Upper lobe of right lung (tissue), 1 donor: Measurements from ENCODE around the gene RALGPS1. TPM values are rescaled to one million over a fixed set of nuclear protein-coding genes. Genes with fewer than 3 reads are reported as not detected.

ENCODE experiments used
- ATAC-seq: fragments of 200-7000 bp; cut with Tn5 transposase; one replicate; pipeline ENCODE4 v1.9.1; 2020; ENCODE audit warnings: mild to moderate bottlenecking, moderate library complexity
- DNase-seq: peaks from one replicate; pipeline ENCODE4 v3.0.0-alpha.2; 2020
- H3K27ac ChIP-seq: fragments of 200-600 bp; one replicate; pipeline ENCODE4 v1.8.0; 2022
- H3K27me3 ChIP-seq: fragments of 200-600 bp; one replicate; pipeline ENCODE4 v1.8.0; 2022; ENCODE audit warnings: mild to moderate bottlenecking
- H3K36me3 ChIP-seq: fragments of 200-600 bp; one replicate; pipeline ENCODE4 v1.8.0; 2022
- H3K4me1 ChIP-seq: fragments of 200-600 bp; one replicate; pipeline ENCODE4 v1.8.0; 2022
- H3K4me3 ChIP-seq: fragments of 200-600 bp; one replicate; pipeline ENCODE4 v1.8.0; 2022; ENCODE audit warnings: mild to moderate bottlenecking
- H3K9me3 ChIP-seq: fragments of 200-600 bp; one replicate; pipeline ENCODE4 v1.8.0; 2022
- intact Hi-C: fragments of 100-400 bp; cut with DNase I; formaldehyde crosslinking; loops from one replicate; pipeline ENCODE4 v1.11.0; 2022
- total RNA-seq: library from RNA; stranded (reverse); fragmentation: NEBNext Ultra II Directional; extraction: Animal tissue kit (Norgen Biotek cat#: 25700); gene quantifications from one replicate; pipeline ENCODE4 v1.2.1, GENCODE V29; 2021
- TF ChIP-seq, protein P1 (sequence below): fragments of 200-600 bp; IDR thresholded peaks from one replicate; pipeline ENCODE4 v1.8.0; 2022; ENCODE audit warnings: antibody characterized with exemption
- donor health status: DM: no; HTN: yes; CAD: no; lungs with severe emphysema.

Gene RALGPS1
- total RNA-seq, 1 donor from 2014 or later, result 15.9 TPM

DNA sequence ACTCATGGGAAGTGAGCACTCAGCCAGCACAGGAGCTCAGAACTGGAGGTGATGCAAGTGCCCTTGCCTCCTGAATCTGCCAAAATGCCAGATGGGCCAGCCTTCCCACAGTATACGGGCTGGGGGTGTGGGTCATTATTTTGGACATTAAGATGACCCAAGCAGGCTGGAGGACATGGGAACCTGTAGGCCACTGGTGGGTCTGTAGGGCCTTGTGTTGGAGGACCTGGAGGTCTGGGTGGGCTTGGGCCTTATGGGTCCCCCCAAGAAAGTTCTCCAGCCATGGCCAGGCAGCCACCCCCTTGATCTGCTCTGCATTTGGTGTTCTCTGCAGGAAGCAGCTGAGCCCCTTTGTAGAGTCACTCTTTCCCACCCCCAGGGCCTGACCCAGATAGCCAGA, 278.9 kb downstream of the RALGPS1 start:
- Histone ChIP-seq H3K27me3 (no peaks in the 10 kb centered on the region), H3K36me3 (no peaks in the 10 kb centered on the region), H3K4me1 (peaks cover 4% of the 10 kb centered on the region), H3K4me3 (no peak overlapping the region), H3K27ac (no peak overlapping the region), H3K9me3 (no peaks in the 10 kb centered on the region)
- no peak for DNase-seq
- intact Hi-C loops, result no loop called here
- ATAC-seq, result no peak
- TF ChIP-seq, protein P1, sequence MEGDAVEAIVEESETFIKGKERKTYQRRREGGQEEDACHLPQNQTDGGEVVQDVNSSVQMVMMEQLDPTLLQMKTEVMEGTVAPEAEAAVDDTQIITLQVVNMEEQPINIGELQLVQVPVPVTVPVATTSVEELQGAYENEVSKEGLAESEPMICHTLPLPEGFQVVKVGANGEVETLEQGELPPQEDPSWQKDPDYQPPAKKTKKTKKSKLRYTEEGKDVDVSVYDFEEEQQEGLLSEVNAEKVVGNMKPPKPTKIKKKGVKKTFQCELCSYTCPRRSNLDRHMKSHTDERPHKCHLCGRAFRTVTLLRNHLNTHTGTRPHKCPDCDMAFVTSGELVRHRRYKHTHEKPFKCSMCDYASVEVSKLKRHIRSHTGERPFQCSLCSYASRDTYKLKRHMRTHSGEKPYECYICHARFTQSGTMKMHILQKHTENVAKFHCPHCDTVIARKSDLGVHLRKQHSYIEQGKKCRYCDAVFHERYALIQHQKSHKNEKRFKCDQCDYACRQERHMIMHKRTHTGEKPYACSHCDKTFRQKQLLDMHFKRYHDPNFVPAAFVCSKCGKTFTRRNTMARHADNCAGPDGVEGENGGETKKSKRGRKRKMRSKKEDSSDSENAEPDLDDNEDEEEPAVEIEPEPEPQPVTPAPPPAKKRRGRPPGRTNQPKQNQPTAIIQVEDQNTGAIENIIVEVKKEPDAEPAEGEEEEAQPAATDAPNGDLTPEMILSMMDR, result no peak

- ATAC-seq, result no peak
- no peaks in the 10 kb centered on the region for H3K27me3 ChIP-seq
- no peaks in the 10 kb centered on the region for H3K9me3 ChIP-seq
- H3K36me3 ChIP-seq, result no peaks in the 10 kb centered on the region
- peaks cover 11% of the 10 kb centered on the region for H3K4me1 ChIP-seq
- TF ChIP-seq, protein P1, result no peak
- H3K27ac ChIP-seq, result no peak overlapping the region
- DNase-seq, result no peak
- no peak overlapping the region for H3K4me3 ChIP-seq
- intact Hi-C loops, result no loop called here
Observed at GRCh38 chr9:127194881-127195713, 280.5 kb downstream of the RALGPS1 start.

DNA sequence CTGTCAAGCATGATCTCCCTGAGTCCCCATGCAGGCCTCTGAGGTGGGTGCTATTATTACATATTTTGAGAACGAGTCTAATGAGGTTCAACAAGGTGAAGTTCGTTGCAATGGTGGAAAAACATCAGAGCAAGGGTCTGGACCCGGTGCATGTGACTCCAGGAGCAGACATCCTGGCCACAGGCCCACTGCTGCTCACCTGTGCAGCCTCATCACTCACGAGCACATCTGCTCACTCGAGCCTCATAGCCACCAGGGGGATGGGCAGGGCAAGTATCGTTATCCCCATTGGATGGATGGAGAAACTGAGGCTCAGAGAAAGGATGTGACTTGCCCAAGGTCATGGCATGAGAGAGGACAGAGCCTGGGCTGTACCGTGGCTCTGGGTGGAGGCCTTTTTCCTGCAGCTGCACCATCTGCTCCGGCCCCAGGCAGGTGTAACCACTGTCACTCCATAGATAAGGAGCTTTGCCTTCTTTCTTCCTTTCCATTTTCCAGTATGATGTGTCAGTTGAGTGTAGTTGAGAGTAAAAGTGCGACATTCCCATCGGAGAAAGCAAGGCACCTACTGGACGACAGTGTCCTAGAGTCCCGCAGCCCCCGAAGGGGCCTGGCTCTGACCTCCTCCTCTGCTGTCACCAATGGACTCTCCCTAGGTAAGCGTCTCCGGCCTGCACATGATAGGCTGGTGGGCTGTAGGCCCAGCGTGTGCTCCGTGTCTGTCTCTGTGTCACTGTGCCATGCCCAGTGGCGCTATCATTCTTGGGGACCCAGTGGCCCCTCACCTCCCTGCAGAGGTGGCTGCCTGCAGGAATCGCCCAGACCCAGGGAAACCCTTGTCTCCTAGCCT, 281.6 kb downstream of the RALGPS1 start:
- H3K36me3 ChIP-seq, result no peaks in the 10 kb centered on the region
- no peaks in the 10 kb centered on the region for H3K27me3 ChIP-seq
- H3K27ac ChIP-seq, result no peak overlapping the region
- no peaks in the 10 kb centered on the region for H3K9me3 ChIP-seq
- ATAC-seq (no peak), DNase-seq (no peak)
- intact Hi-C loops, result no loop called here
- H3K4me1 ChIP-seq, result peaks cover 11% of the 10 kb centered on the region
- TF ChIP-seq, protein P1, result no peak
- H3K4me3 ChIP-seq, result no peak overlapping the region

GRCh38 chr9:127196826-127197145, 282.2 kb downstream of the RALGPS1 start:
- H3K27ac ChIP-seq, result no peak overlapping the region
- TF ChIP-seq, protein P1, result no peak
- no peaks in the 10 kb centered on the region for H3K36me3 ChIP-seq
- intact Hi-C loops, result no loop called here
- no peak overlapping the region for H3K4me3 ChIP-seq
- H3K9me3 ChIP-seq, result no peaks in the 10 kb centered on the region
- H3K4me1 ChIP-seq, result peaks cover 11% of the 10 kb centered on the region
- DNase-seq (no peak), ATAC-seq (no peak)
- H3K27me3 ChIP-seq, result no peaks in the 10 kb centered on the region

GRCh38 chr9:127197186-127197860, 282.7 kb downstream of the RALGPS1 start:
- Histone ChIP-seq H3K27me3 (no peaks in the 10 kb centered on the region), H3K4me1 (peaks cover 11% of the 10 kb centered on the region), H3K9me3 (no peaks in the 10 kb centered on the region), H3K4me3 (no peak overlapping the region), H3K36me3 (no peaks in the 10 kb centered on the region), H3K27ac (no peak overlapping the region)
- intact Hi-C loops, result no loop called here
- TF ChIP-seq, protein P1, result no peak
- no peak for ATAC-seq
- DNase-seq, result no peak
